ENCODE measurements around the gene KCNJ13. TPM values are rescaled to one million over a fixed set of nuclear protein-coding genes. Genes with fewer than 3 reads are reported as not detected.

Gene KCNJ13
- 0.13 TPM in 1 of 2 replicates, not detected in the other for total RNA-seq

DNA sequence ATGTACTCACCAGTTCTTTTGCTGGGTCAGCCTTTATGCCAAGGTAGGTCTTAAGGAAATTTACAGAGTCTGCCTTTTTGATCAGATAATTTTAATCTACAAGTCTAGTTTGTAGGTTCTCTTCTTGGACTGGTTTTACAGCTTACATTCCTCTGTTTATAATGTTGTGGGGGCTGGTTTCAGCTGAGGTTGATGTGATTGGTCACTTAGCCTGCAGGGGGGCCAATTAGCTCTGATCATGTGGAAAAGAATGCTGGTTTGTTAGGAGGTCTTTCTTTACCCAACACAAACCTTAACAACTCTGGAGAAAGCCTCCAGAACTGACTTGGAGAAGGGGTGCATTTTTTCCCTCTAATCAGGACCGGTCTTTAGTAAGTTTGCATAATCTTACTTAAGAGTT, at the start of gene KCNJ13:
KCNJ13 (minus strand) TSS at position 131 of the 400 bp plus-strand sequence. CDS start 5,203 bp downstream, outside the sequence.

Other genes starting within 250 kb of the KCNJ13 start
- not detected in 2 replicates for gene CHRNG, start 236.9 kb downstream of the KCNJ13 start, total RNA-seq
- gene TIGD1, start 226.0 kb downstream of the KCNJ13 start, total RNA-seq: 1.4 and 2.3 TPM in 2 replicates
- gene EIF4E2, start 225.9 kb downstream of the KCNJ13 start, total RNA-seq: 59.1 and 85.1 TPM in 2 replicates
- 3.7 and 13.8 TPM in 2 replicates for gene EFHD1, start 143.0 kb downstream of the KCNJ13 start, total RNA-seq
- gene GIGYF2, start 79.2 kb downstream of the KCNJ13 start, total RNA-seq: 19.4 and 28.3 TPM in 2 replicates
- gene SNORC, start 93.7 kb upstream of the KCNJ13 start, total RNA-seq: 1.5 TPM in 1 of 2 replicates, not detected in the other
- gene NGEF, start 236.7 kb upstream of the KCNJ13 start, total RNA-seq: 0.98 and 1.5 TPM in 2 replicates